H1 (cell line): ENCODE data around the gene BPIFB6. TPM values are rescaled to one million over a fixed set of nuclear protein-coding genes. Genes with fewer than 3 reads are reported as not detected.

Experiments
- BCL11A ChIP-seq, 2 experiments: IDR thresholded peaks; one replicate each; pipeline ENCODE4 v1.6.1; 2011; ENCODE audit warnings: low read depth in 2 of 2, low read length in 2 of 2, mild to moderate bottlenecking in 2 of 2
- NRF1 ChIP-seq: IDR thresholded peaks from 2 replicates; pipeline ENCODE4 v1.6.1; 2011; ENCODE audit warnings: mild to moderate bottlenecking, low read depth, low read length, improper control_type of control experiment
- polyA plus RNA-seq, 7 experiments: library from polyadenylated mRNA; depleted of rRNA in 3 of 7; stranded (reverse) in 5 of 7; unstranded in 2 of 7; fragments of >200 nt in 5 of 7; fragments of 200-250 nt in 2 of 7; gene quantifications; 1 replicate in 5 of 7; 2 replicates in 1 of 7; 4 replicates in 1 of 7; pipeline versions ENCODE4 v1.2.1 to v1.2.3, GENCODE V29; 2011 to 2013; ENCODE audit warnings: missing spikeins in 2 of 7, mixed read lengths in 2 of 7
- total RNA-seq: library from RNA; stranded (reverse); fragmentation: NEBNext Ultra II Directional; extraction: Animal tissue kit (Norgen Biotek cat#: 25700); gene quantifications from 2 replicates; pipeline ENCODE4 v1.2.1, GENCODE V29; 2021

Gene BPIFB6
- total and polyA plus RNA-seq, 2 of the 8 experiments (the other 6 are each of a cell fraction or from before 2014, with no cell fraction given) = not detected

GRCh38 chr20:33063271-33063670 is 31.8 kb downstream of the BPIFB6 start (continued):
- TF ChIP-seq NRF1 = no peak
- no peak for TF ChIP-seq BCL11A (IDR thresholded peaks at IDR 0.05; ENCODE audit: low read depth in 2 of 2, low read length in 2 of 2)
